Measurements from ENCODE around the gene TRAPPC1. TPM values are rescaled to one million over a fixed set of nuclear protein-coding genes. Genes with fewer than 3 reads are reported as not detected.

Gene TRAPPC1
- total RNA-seq, 1 donor from 2014 or later, result 41.1 TPM

- DNase-seq (ENCODE audit: low spot score) (no peak), ATAC-seq (no peak)
Measured at GRCh38 chr17:7881276-7882054, 50.3 kb downstream of the TRAPPC1 start.

Other genes with a start within 250 kb of the TRAPPC1 start
- gene TP53, start 244.5 kb downstream of the TRAPPC1 start, total RNA-seq, result 13.6 TPM
- gene WRAP53, start 243.5 kb downstream of the TRAPPC1 start, total RNA-seq, result 4.9 TPM
- gene EFNB3, start 226.7 kb downstream of the TRAPPC1 start, total RNA-seq, result 0.63 TPM
- gene DNAH2, start 214.2 kb downstream of the TRAPPC1 start, total RNA-seq, result 0.15 TPM
- gene KDM6B, start 97.7 kb downstream of the TRAPPC1 start, total RNA-seq, result 18.1 TPM
- 1.3 TPM for gene TMEM88, start 76.9 kb downstream of the TRAPPC1 start, total RNA-seq
- 33.5 TPM for gene NAA38, start 74.4 kb downstream of the TRAPPC1 start, total RNA-seq
- gene CYB5D1, start 73.9 kb downstream of the TRAPPC1 start, total RNA-seq, result 12.4 TPM
- 5.7 TPM for gene CHD3, start 43.2 kb downstream of the TRAPPC1 start, total RNA-seq
- gene RNF227, start 15.7 kb downstream of the TRAPPC1 start, total RNA-seq, result 0.23 TPM
- 1.3 TPM for gene KCNAB3, start 2.1 kb downstream of the TRAPPC1 start, total RNA-seq
- gene CNTROB, start 260 bp upstream of the TRAPPC1 start, total RNA-seq, result 8.9 TPM
- 0.05 TPM for gene GUCY2D, start 70.7 kb upstream of the TRAPPC1 start, total RNA-seq
- gene ALOX15B, start 107.1 kb upstream of the TRAPPC1 start, total RNA-seq, result 0.35 TPM
- not detected for gene ALOX12B, start 155.8 kb upstream of the TRAPPC1 start, total RNA-seq
- not detected for gene ALOXE3, start 186.6 kb upstream of the TRAPPC1 start, total RNA-seq
- gene HES7, start 192.2 kb upstream of the TRAPPC1 start, total RNA-seq, result not detected
- gene PER1, start 220.5 kb upstream of the TRAPPC1 start, total RNA-seq, result 108 TPM
- gene VAMP2, start 231.0 kb upstream of the TRAPPC1 start, total RNA-seq, result 18.1 TPM
- 3.6 TPM for gene TMEM107, start 244.4 kb upstream of the TRAPPC1 start, total RNA-seq

Data from left lobe of liver (tissue), 2 donors.